ENCODE results near the gene RPL14. TPM values are rescaled to one million over a fixed set of nuclear protein-coding genes. Genes with fewer than 3 reads are reported as not detected.

The RPL14 gene
- total and polyA plus RNA-seq, 2 of the 13 experiments (the other 11 are each of a cell fraction or from before 2014, with no cell fraction given): 502 to 1,291 TPM

- TF ChIP-seq AKNA (CRISPR knock-in tag; IDR thresholded peaks at IDR 0.05; ENCODE audit: borderline replicate concordance) (no peak), KLF13 (CRISPR knock-in tag; IDR thresholded peaks at IDR 0.05) (no peak), TFAP4 (IDR thresholded peaks at IDR 0.05; ENCODE audit: borderline replicate concordance, low read depth) (peak; percentile 30; the same call in 1 of the 2 replicates), ZNF615 (CRISPR knock-in tag; IDR thresholded peaks at IDR 0.05; ENCODE audit: borderline replicate concordance) (peak; percentile 72; the same call in 1 of the 2 replicates), DPF2 (CRISPR knock-in tag; IDR thresholded peaks at IDR 0.05; ENCODE audit: borderline replicate concordance, low read depth) (no peak), EZH2 (conservative IDR thresholded peaks at IDR 0.05; ENCODE audit: low read depth, low read length) (no peak), PRDM15 (CRISPR knock-in tag; IDR thresholded peaks at IDR 0.05) (no peak), CHD4 (IDR thresholded peaks at IDR 0.05; ENCODE audit: borderline replicate concordance, low read length) (no peak), BATF2 (CRISPR knock-in tag; IDR thresholded peaks at IDR 0.05) (no peak), NFIC (IDR thresholded peaks at IDR 0.05; ENCODE audit: low read length) (no peak), ZNF704 (CRISPR knock-in tag; IDR thresholded peaks at IDR 0.05; ENCODE audit: borderline replicate concordance) (no peak), REPIN1 (CRISPR knock-in tag; IDR thresholded peaks at IDR 0.05; ENCODE audit: borderline replicate concordance, low read depth) (peak; percentile 77; the same call in 1 of the 2 replicates), NFYC (CRISPR knock-in tag; IDR thresholded peaks at IDR 0.05) (0 out of 2 replicates have a peak, but pooled peaks have one; percentile 10), ZBTB43 (CRISPR knock-in tag; conservative IDR thresholded peaks at IDR 0.05) (no peak)
These were observed 48.7 kb downstream of the RPL14 start, which contains the start of gene ZNF620 (continued) for GRCh38 chr3:40505599-40506462.
